GM18526 (cell line): ENCODE data around the gene ZBTB12.

Experiments
- POLR2A ChIP-seq: IDR thresholded peaks from 3 replicates; pipeline ENCODE4 v1.6.1; 2011; ENCODE audit not compliant: insufficient read length; ENCODE audit errors: extremely low read depth

The ZBTB12 gene

DNA sequence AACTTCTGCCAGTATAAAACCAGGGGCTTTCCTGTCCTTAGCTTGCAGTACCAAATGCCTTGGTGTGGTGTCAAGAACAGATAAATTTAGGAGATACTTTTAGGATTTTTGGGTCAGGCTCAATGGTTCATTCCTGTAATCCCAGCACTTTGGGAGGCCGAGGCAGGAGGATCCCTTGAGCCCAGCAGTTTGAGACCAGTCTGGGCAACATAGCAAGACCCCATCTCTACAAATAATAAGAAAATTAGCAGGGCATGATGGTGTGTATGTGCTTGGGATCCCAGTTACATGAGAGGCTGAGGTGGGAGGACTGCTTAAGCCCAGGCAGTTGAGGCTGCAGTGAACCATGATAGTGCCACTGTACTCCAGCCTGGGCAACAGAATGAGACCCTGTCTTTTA is 3.2 kb upstream of the ZBTB12 start:
- no peak for TF ChIP-seq POLR2A

DNA sequence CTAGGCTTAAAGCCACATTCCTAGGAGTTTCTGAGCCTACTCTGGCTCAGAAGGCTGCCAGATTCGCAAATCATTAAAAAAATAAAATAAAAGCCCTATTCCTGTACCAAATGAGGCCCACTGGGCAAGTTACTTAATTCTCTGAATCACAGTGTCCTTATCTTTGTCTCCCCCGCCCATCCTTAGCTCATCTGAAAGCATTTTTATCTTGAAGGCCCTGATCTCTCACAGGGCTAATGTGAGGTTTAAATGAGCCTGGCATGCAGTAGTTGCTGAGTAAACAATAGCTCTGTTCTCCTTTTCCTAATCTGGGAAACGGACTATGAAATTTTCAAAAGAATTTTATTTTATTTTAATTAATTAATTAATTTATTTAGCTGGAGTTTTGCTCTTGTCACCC is 2.1 kb upstream of the ZBTB12 start:
- TF ChIP-seq POLR2A: no peak

DNA sequence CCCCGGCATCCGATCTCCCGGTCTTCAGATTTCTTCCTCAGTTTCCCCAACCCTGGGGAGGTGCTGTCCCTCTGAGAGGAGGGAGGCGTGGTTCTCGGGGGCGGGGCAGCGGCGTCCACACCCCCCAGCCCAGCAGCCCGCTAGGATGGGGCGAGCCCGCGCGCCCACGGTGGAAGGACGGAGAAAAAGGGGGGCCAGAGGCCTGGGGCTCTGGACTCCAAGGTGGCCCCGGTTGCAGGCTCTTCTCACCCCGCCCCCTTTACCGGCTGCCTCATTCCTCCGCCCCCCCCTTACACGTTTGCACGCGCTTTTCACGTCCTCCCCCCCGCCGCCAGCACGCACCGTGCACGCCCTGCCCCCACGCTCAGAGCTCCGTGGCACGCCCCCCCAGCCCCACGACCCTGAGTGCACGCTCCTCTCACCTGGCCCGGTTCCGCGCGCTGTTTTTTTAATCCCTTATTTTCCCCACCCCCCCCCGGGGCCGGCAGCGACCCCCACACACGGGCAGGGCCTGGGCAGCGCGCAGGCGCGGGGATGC is 402 bp downstream of the ZBTB12 start:
- no peak for TF ChIP-seq POLR2A

DNA sequence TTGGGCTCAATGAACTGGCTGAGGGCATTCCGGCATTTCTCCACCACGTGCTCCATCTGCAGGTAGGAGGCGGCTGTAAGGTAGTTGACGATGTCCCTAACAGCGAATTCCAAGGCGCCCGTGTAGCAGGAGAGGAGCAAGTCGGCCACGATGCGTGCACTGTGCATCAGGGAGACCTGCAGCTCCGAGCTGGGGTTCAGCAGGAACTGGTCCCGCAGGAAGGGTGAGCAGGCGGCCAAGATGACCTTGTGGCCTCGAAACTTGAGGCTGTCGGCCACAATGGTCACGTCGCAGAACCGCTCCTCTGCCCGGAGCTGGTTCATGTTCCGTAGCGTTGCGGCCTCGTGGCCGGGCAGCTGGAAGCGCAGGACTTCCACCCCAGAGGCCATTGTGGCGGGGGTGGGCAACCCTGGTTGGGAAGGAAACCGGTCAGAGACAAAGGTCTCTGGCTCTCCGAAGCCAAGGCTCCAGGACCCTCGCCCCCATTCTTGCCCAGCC is 920 bp downstream of the ZBTB12 start:
- TF ChIP-seq POLR2A: no peak

DNA sequence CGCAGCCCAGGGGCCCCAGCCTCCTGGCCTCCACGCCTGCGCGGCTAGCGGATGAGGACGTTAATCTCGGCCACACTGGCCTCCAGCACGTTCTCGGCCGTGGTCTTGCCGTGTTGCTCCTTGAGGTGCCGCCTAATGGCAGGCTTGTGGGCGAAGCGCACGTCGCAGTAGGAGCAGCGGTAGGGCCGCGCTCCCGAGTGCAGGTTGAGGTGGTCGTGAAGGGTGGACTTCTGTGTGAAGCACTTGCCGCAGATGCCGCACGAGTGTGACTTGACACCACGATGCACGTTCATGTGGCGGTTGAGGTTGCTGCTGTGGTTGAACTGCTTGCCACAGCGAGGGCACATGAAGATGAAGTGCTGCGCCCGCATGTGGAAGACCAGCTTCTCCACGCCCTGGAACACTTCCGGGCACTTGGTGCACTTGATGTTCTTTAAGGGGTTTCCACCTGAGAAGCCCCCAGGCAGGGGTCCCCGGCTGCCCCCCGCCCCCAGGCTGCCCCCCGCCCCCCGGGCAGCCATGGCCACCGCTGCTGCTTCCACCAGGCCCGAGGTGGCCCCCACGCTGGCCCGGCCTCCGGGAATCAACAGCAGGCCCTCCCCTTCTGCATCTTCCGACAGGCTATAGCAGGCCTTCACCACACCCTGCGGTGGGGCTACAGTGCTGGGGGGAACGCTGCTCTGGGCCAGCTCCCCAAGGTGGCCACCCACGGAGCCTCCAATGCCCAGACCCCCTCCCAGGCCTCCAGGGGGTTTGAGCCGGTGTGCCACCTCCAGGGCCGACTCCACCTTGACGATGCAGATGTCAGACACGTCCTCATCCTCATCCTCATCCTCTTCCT is 1.8 kb downstream of the ZBTB12 start:
- no peak for TF ChIP-seq POLR2A

DNA sequence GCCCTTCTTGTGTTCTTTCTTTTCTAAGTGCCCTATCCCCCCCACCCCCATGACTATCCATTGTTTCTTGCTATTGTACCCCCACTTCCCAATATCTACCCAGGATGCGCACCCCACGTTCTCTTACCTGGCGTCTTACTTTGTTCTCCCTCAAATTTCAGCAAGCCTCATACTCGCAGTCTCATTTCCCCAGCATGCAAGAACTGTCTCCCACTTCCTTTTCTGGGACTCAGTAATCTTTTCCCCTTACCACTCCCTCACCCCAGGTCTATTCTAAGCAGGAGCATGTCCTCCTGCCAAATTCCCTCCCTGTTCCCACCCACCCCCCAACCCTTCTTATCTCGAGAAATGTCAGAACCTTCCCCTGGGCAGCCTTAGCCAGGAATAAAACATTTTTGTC is 2.7 kb downstream of the ZBTB12 start:
- TF ChIP-seq POLR2A: no peak

DNA sequence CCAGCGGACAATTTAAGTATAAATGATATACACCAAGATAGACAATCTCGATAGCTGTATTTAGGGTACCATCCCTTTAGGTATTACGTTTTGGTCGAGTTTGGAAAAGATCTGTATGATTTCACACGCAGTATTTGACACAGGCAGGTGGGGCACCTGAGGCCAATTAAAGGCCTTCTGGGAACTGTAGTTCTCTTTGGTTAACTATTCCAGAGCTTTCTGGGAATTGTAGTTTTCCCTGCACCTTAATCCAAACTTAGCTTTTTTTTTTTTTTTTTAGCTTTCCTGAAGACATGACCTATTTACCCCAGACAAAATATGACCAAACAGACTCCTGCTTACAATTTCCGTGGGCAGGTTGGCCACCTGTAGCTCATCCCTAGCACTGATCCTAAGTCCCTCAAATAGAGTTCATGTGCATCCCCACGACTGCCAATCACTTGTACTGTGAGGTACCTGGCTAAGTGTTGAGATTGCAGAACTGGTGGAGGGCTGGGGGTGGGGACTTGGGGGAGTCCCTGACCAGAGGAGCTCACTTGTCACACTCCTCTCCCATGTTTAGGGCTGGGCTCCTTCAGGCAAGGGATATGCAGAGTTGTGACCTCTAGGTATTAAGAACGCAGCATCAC is 3.4 kb downstream of the ZBTB12 start:
- no peak for TF ChIP-seq POLR2A

DNA sequence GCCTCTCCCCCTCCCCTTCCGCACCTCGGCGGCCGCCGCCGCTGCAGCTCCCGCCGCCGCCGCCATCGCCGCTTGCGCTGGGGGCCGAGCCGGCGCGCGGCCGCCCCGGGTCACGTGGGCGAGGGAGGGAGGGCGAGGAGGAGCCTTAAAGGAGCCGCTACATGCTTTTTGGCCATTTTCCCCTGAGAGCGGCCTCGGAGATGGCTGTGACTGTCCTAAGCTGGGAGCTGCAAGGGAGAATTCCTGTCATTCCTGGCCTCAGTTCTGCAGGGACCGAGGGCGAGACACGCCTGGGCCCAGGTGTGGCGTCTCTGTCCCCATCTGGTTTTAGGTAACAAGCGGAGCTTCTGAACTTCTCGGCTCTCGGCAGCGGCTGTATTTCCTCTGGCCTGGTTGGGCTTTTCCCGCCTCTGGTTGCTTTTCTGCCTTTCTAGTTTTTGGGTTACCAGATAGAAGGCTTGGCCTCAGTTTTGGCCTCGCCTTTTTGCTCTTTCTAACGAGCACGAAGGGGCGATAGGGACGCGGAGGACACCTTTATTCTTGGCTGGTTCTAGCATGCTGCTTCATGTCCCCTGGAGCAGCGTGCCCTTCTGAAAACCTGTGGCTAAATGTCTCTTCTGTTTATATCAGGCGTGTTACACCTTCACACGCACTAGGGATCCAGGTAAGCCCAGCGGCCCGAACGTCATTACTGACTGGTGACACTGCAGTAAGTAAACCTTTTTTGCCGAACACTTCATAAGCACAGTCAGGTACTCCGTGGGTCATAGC is 4.1 kb downstream of the ZBTB12 start, which contains the start of gene EHMT2:
Gene EHMT2, minus strand, starts transcription at position 87 of the 771 bp plus-strand sequence. Its CDS starts 21 bp downstream, at position 66.
- TF ChIP-seq POLR2A: no peak

DNA sequence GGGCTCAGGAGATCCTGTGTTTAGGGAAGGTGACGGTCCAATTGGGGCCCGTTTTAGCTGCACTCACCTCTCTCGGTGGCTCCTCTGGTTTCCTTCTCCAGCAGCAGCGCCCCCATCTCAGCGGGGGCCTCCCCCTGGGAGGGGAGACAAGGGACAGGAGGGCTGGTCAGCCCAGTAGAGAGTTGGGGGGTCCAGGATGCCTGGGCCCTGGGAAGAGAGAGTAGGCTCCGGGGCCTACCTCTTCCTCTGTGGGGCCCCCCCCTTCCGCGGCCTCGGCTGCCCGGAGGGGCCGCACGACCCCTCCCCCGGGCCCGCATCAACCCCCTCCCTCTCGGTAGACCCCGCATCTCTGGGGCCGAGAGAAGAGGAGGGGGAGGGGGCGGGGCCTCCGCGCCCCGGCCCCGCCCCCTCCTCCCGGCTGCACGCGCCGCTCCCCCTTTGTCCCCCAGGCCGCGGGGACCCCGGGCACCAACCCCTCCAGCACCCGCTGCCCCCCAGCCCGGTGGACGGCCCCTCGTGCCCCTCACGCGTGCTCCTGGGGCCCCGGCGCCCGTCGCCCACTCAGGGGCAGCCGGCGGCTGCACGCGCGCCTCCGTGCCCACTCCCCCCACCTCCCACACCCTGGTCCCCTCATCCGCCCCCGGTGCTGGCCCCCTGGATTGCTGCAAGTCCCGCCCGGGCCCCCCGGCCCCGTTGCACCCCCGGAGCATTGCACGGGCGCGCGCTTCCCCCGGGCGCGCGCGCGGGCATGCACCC is 4.9 kb downstream of the ZBTB12 start:
- no peak for TF ChIP-seq POLR2A

DNA sequence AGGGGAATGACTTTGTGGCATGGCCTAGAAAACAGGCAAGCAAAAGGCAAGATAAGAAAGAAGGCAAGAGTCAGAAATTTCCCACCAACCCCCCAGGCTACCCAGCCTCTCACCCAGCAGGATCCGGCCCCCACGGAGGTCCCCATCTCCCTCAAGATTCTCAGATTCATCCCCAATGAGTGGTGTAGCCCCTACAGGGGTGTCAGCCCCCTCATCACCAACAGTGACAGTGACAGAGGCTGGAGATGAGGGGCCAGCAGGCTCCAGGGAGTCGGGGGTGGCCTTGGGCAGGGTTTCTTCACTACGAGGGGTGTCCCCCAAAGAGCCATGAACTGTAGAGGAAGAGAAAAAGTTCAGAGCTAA is 5.4 kb downstream of the ZBTB12 start:
- no peak for TF ChIP-seq POLR2A

DNA sequence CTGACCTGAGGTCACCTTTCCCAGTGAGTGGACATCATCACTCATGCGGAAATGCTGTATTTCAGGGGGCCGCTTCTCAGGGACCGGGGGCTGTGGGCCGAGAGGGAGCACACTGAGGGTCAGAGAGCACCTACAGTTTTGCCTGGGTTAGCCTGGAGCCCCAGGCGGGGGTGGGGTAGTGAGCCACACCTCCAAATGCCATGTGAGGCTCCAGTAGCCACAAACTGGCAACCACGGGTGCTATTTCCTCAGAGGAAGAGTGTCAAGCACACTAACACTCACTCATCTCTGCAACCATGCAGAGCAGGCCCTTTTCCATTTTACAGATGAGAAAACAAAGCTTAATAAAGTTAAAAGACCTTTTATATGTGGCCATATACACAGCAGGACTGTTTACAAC is 9.1 kb downstream of the ZBTB12 start:
- TF ChIP-seq POLR2A: no peak

DNA sequence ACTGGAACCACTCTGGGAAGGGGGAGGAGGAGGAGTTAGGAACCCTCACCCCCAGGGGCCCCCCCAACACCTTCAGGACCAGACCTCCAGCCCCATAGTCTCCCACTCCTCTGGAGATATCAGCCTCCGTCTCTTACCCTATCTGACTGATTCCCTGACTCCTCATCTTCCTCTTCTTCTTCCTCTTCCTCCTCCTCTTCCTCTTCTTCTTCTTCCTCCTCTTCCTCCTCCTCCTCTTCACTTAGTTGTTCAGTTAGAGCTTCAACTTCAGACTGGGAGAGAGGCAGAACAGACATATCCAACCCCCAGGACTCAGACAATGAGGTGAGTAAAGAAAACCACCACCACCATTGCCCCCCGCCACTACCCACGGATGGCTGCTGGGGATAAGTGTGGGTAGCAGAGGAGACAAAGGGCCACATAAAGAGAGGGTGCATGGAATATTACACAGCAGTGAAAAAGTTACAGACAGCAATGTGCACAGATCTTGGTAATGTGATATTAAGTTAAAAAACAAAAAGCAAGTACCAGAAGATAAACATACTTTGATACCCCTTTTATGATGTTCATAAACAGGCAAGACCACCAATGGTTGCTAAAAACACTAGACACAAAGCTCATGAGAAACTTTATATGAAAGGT is 12.4 kb downstream of the ZBTB12 start:
- no peak for TF ChIP-seq POLR2A

DNA sequence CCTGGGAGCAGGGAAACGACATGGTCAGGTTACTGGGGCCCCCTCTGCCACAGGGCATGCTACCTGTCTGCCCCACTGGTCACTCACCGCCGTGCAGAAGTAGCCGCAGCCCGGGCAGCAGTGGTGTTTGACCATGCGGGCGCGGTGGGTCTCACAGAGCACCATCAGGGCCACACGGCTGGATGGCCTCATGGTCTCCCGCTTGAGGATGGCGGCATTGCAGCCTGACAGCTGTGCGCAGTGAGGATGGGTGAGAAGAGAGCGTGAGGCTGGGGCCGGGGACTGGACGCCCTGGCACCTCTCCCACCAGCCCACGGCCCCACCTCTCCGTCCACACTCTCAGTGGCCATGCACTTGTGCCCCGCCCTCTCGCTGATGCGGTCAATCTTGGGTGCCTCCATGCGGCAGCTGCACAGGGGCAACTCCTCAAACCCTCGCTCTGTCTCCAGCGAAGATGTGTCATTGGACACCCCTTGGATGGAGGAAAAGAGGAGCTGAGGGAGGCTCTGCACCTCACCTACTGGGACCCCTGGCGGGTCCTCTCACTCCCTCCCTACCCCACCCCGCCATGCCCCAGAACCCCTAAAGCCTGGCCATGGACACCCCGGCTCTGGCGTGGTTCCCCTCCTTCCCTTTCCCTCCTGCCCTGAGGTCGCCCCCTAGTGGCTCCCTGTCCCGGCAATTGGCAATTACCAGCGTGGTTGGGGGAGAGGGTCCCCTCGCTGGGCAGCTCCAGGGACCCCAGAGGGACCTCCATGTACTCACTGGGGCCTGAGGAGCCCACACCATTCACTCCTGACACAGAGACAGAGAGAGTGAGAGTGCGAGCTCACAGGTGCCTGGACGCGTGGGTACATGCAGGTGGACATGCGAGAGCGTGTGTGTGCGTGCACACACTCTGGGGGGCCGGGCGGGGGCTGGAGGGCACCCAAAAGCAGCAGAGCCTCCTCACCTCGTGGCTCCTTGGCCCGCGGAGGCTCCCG is 13.3 kb downstream of the ZBTB12 start:
- no peak for TF ChIP-seq POLR2A
